Activated CD4-positive, alpha-beta T cell treated with anti-CD3 and anti-CD28 coated beads, Interleukin-2, Interleukin-4, amounts not matched to agents 100 ng/mL and 50 ng/mL, durations not matched to agents 16 hours and 8 hours (primary cell): ENCODE data around the gene TIMM44.
A peak's percentile ranks its signal among the peaks of the same experiment; 100 is the strongest.
"Not testable (repeated sequence)": the region's sequence is repeated elsewhere in the genome, so short reads cannot be mapped to it uniquely, and the experiment has no call there.

ENCODE experiments used
- DNase-seq: peaks from one replicate; pipeline ENCODE4 v3.0.0-alpha.2; 2020; ENCODE audit warnings: low spot score

Gene TIMM44

DNA sequence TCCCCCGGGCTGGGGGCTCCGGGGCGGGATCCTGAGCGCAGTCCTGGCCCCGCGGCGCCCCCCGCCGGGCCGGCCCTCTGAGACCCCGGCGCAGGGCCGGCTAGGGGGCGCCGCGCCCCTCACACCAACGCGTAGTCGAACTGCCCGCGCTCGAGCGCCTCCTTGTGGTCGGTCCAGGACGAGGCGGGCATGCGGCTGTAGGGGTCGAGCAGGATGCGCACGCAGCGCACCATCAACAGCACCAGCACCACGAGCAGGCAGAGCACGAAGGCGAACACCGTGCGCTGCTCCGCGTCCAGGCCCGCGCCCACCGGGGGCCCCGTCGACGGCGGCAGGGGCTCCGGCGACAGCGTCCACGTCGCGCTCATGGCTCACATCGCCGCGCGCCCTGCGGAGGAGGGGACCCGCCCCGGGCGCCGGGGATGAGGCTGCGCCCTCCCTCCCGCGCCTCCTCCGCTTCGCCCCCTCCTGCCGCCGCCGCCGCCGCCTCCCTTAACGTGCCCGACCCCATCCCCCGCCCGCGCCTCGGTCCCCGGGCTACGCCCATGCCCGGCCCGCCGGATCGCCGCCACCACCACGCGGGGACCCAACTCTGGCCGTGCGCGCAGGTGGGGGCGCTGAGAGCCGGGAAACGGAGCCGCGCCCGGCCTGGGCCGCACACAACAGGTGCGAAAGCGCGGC, 18.2 kb downstream of the TIMM44 start:
- DNase-seq, result peak; percentile 80

DNA sequence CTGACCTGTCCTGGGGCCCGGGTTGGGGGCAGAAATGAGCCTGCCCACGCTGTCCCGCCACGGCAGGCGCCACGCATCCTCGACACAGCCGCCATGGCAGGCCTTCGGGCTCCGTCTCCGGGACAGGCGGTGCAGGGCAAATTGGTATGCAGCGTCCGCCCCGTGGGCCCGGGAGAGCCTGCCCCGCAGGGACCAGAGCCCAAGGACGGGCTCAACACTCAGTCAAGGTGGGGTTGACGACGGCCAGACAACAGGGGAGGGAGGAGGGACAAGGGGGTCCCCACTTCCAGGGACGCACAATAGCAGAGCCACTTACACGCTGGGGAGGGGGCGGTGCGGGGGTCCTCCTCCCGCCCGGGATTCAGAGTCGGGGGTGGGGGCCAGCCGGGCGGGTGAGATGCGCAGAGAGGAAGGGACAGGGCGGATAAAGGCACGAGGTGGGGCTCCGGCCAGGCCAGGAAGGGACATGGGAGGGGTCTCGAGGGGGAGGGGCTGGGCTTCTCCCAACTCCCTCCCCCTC, 18.8 kb downstream of the TIMM44 start:
- no peak for DNase-seq

GRCh38 chr19:7924241-7924640, 19.2 kb downstream of the TIMM44 start:
- no peak for DNase-seq

GRCh38 chr19:7923295-7924191, 19.9 kb downstream of the TIMM44 start:
- no peak for DNase-seq

DNA sequence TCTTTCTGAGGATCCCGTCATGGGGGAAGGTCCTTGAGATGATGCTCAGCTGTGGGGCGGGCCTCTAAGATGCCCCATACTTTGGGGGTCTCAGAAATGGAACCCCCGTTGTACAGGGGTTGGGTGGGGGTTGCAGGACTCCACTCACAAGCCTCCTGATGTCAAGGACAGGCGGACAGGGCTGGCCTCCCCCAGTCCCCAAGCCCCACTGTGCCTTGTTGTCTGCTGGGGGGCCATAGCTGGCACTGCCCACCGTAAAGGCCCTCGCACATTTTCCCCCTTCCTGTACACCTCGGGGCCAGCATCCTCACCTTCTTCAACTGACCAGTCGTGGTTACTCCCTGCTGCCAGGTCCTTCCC, 20.6 kb downstream of the TIMM44 start:
- no peak for DNase-seq

- DNase-seq, result no peak
Measured at GRCh38 chr19:7921967-7922835, 21.3 kb downstream of the TIMM44 start.

DNA sequence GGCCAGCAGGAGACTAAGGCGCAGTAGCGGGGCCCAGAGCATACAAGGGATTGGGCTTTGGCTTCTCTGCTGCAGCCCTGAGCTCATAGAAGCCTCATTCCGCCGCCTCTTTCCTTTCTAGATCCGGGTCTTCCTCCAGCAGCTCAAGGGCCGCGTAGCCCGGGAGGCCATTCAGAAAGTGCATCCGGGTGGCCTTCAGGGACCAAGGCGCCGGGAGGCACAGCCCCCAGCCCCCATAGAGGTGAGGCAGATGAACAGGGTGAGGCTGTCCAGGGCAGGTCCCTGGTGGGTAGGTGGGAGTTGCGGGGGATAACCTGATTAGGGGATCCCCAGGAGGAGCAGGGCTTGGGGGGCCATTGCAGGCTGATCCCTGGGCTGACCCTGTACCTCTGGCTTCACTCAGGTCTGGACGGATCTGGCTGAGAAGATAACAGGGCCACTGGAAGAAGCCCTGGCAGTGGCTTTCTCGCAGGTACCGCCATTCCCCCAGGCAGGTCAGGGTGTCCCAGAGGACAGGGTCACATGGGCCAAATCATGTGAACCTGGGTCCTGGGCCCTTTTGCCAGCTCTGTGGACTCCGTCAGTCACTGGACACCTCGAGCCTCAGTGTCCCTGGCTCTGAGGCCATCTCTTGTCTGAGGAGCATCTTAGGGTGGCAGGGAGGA, 22.0 kb downstream of the TIMM44 start:
- no peak for DNase-seq

DNA sequence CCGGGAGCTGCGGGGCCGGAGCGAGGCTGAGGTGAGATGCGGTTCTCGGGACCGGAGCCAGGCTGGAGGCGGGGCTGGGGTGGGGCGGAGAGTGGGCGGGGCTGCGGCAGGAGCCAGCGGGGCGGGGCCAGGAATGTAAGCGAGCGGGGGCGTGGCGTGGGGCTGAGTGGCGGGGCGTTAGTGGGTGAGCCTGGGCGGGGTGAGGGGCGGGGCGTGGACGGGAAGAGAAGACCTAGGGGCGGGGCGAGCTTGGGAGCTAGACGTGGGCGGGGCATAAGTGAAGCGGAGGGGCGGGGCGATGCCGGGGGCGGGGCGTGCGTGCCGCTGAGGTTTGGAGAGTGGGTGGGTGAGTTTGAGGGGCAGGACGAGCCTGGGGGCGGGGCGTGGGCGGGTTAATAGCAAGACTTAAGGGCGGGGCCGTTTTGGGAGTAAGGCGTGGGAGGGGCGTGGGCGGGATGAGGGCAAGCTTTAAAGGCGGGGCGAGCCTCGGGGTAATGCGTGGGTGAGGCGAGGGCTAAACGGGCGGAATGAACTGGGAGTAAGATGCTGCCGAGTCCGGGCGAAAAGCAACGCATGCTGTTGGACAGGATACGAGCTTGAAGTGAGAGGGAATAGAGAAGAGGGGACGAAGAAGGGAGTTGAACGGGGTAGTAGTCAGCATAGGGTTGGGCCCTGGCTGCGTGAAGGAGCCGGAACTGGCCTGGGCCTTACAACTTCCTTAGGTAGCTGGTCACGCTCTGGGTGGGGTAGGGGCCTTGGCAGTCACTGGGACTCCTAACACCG, 22.8 kb downstream of the TIMM44 start:
- peak; percentile 99 for DNase-seq

- DNase-seq, result peak; percentile 96
Measured at GRCh38 chr19:7919610-7920518, 23.6 kb downstream of the TIMM44 start, which contains the start of gene SNAPC2. Gene SNAPC2, plus strand, starts transcription at chr19:7920338. Its CDS starts 29 bp downstream, at chr19:7920367.

- no peak for DNase-seq
Measured at GRCh38 chr19:7918615-7919421, 24.6 kb downstream of the TIMM44 start.

DNA sequence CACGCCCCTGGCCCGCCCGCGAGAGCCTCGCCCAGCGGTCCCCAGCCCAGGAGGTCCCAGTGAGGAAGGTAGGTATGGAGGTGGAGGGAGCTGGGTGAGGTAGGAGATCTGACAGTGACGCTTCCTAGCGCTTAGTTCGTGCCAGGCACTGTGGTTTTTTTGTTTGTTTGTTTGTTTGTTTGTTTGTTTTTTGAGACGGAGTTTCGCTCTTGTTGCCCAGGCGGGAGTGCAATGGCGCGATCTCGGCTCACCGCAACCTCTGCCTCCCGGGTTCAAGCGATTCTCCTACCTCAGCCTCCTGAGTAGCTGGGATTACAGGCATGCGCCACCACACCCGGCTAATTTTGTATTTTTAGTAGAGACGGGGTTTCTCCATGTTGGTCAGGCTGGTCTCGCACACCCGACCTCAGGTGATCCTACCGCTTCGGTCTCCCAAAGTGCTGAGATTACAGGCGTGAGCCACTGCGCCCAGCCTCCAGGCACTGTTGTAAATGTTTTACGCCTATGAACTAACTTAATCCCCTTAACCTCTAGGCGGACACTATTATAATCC, 25.3 kb downstream of the TIMM44 start:
- DNase-seq, result not testable (repeated sequence)

- peak; percentile 51 for DNase-seq
Measured at GRCh38 chr19:7917267-7918061, 26.0 kb downstream of the TIMM44 start.

DNA sequence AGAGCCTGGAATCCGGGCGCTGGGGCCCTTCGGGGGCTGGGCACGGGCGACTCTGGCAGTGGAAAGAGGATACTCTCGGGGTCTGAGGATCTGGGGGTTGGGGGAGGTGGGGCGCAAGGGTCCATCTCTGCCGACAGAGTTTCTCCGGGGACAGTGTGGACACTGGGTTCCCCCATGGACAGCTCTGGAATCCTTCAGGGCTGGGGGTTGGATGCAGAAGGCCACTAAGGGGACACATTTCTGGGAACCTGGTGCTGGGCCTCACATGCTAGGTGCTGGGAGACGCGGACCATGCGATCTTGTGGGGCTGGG, 26.6 kb downstream of the TIMM44 start:
- DNase-seq, result no peak

DNA sequence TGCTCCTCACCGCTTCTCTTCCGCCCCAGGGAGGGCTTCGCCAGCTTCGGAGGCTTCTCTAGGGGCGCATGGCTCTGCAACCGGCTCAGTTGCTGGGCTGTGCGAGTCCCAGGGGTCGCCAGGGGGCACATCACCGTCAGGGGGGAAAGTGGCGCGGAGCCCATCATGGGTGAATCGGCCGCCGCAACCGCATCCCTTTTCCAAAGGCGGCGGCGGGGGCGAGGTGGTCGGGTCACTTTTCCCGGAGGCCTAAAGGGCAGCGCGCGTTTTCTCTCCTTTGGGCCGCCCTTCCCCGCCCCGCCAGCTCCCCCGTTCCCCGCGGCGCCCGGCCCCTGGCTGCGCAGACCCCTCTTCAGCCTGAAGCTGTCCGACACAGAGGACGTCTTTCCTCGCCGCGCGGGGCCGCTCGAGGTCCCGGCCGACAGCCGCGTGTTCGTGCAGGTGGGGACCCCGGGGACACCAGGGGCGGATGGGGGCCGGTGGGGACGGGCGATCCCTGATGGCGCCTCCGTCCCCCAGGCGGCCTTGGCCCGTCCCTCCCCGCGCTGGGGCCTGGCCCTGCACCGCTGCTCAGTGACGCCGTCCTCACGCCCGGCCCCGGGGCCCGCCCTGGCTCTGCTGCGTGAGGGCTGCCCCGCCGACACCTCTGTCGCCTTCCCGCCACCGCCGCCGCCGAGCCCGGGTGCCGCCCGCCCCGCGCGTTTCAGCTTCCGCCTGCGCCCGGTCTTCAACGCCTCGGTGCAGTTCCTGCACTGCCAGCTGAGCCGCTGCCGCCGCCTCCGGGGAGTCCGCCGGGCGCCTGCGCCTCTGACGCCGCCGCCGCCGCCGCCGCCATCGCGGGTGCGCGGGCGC, 27.1 kb downstream of the TIMM44 start:
- DNase-seq, result peak; percentile 44

GRCh38 chr19:7915250-7916102, 28.0 kb downstream of the TIMM44 start:
- no peak for DNase-seq

DNA sequence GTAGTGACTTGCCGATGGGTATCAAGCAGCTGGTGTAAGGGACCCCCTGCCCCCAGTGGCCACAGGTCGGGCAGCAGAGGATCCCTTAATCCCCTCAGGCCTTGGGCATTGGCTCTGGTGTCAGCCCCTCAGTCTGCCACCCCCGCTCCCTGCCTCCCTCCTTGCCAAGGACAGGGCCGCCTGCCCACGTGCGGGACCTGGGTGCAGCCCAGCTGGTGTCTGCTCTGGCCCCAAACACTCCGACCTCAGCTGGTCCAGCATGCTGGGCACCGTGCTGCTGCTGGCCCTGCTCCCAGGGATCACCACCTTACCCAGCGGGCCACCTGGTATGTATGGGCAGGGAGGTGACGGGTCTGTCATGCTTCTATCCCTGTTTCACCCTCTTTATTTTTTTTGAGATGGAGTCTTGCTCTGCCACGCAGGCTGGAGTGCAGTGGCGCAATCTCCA, 28.8 kb downstream of the TIMM44 start, which contains the start of gene TGFBR3L:
Gene TGFBR3L (plus strand): TSS at position 233 of the 448 bp plus-strand sequence.
- no peak for DNase-seq
